ENCODE results near the gene ZNF236.

DNA sequence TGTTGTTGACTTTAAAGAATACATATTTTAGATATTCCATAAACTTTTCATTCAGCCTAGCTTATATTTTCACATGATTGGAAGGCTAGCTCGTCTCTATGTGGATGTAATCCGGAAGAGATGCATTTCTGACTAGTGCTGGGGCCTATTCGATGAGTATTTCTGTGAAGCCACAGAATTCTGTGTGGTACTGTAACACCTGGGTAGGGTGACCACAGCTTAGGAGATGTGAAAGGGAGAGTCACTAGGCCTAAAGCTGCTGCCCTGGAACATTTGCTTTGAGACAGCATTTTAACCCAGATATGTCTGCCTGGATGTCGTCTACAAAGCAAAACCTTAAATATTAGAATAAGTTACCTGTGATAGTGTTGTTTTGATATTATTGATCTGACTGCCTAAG, 83.5 kb downstream of the ZNF236 start:
- TF ChIP-seq ZNF766 (CRISPR knock-in tag; IDR thresholded peaks at IDR 0.05; ENCODE audit: borderline replicate concordance) (no peak), ZFP1 (CRISPR knock-in tag; IDR thresholded peaks at IDR 0.05) (no peak)
